HL-60 (cell line): ENCODE measurements around the gene LY9.

Experiments
- DNase-seq, 2 experiments: peaks; one replicate each; pipeline ENCODE4 v3.0.0-alpha.2; 2010 to 2020; ENCODE audit warnings: low read depth in 1 of 2, low spot score in 1 of 2
- H3K27ac ChIP-seq: fragments of 250-450 bp; sonication (Bioruptor Pico); replicated peaks from 2 replicates; pipeline ENCODE4 v1.5.1; 2020; ENCODE audit warnings: mild to moderate bottlenecking, moderate library complexity
- H3K27me3 ChIP-seq: fragments of 250-450 bp; sonication (Bioruptor Pico); 2 replicates; pipeline ENCODE4 v1.5.1; 2021; ENCODE audit warnings: mild to moderate bottlenecking, moderate library complexity; ENCODE audit not compliant: insufficient read depth, poor library complexity, severe bottlenecking
- H3K4me3 ChIP-seq: replicated peaks from 2 replicates; pipeline ENCODE4 v1.5.1; 2011; ENCODE audit warnings: mild to moderate bottlenecking, control low read depth, low read length; ENCODE audit not compliant: insufficient read depth
- CTCF ChIP-seq: IDR thresholded peaks from one replicate; pipeline ENCODE4 v1.5.1; 2011; ENCODE audit warnings: low read length, control low read depth, inconsistent platforms; ENCODE audit not compliant: insufficient read depth
- GABPA ChIP-seq: IDR thresholded peaks from 2 replicates; pipeline ENCODE4 v1.6.1; 2012; ENCODE audit warnings: low read depth
- POLR2AphosphoS5 ChIP-seq: IDR thresholded peaks from 2 replicates; pipeline ENCODE4 v1.6.1; 2012; ENCODE audit warnings: low read depth
- REST ChIP-seq: IDR thresholded peaks from 2 replicates; pipeline ENCODE4 v1.6.1; 2012; ENCODE audit warnings: low read depth; ENCODE audit not compliant: insufficient replicate concordance
- SPI1 ChIP-seq: IDR thresholded peaks from 2 replicates; pipeline ENCODE4 v1.6.1; 2012; ENCODE audit warnings: low read depth, mild to moderate bottlenecking, borderline replicate concordance

LY9 gene

GRCh38 chr1:160752406-160752805 lies 43.6 kb upstream of the LY9 start:
- Histone ChIP-seq H3K4me3 (no peak overlapping the region), H3K27me3 (no peaks in the 10 kb centered on the region), H3K27ac (no peak overlapping the region)
- no peak for DNase-seq
- TF ChIP-seq POLR2AphosphoS5: no peak
- no peak for TF ChIP-seq SPI1
- TF ChIP-seq REST: no peak
- no peak for TF ChIP-seq CTCF
- no peak for TF ChIP-seq GABPA

- no peak overlapping the region for H3K4me3 ChIP-seq
- H3K27ac ChIP-seq: no peak overlapping the region
- no peaks in the 10 kb centered on the region for H3K27me3 ChIP-seq
- TF ChIP-seq CTCF: no peak
- TF ChIP-seq POLR2AphosphoS5: no peak
- no peak for TF ChIP-seq SPI1
- no peak for TF ChIP-seq GABPA
- TF ChIP-seq REST: no peak
- no peak for DNase-seq
These were observed 43.0 kb upstream of the LY9 start for GRCh38 chr1:160752924-160753323.

- H3K27me3 ChIP-seq: no peaks in the 10 kb centered on the region
- TF ChIP-seq GABPA: no peak
- TF ChIP-seq CTCF: no peak
- TF ChIP-seq POLR2AphosphoS5: no peak
- no peak for TF ChIP-seq SPI1
- no peak for TF ChIP-seq REST
- DNase-seq: no peak
These were observed 42.4 kb upstream of the LY9 start for GRCh38 chr1:160753594-160753993.

More at GRCh38 chr1:160753594-160753993, 42.4 kb upstream of the LY9 start:
- Histone ChIP-seq H3K27ac (no peak overlapping the region), H3K4me3 (no peak overlapping the region)
